Neural cell (in vitro differentiated cells): ENCODE data around the gene SYNPO2.

Experiments
- EP300 ChIP-seq: fragments of 450-650 bp; conservative IDR thresholded peaks from 2 replicates; pipeline ENCODE4 v1.6.1; 2014; ENCODE audit warnings: antibody characterized with exemption, mild to moderate bottlenecking, moderate library complexity; ENCODE audit not compliant: poor library complexity, severe bottlenecking
- EZH2 ChIP-seq: fragments of 200-600, 300-800 bp; shearing (Covaris generic), sonication (generic); IDR thresholded peaks from 2 replicates; pipeline ENCODE4 v1.6.1; 2014; ENCODE audit warnings: antibody characterized with exemption, low read length, borderline replicate concordance, mild to moderate bottlenecking; ENCODE audit not compliant: insufficient read depth, poor library complexity, severe bottlenecking
- POLR2AphosphoS5 ChIP-seq: IDR thresholded peaks from 2 replicates; pipeline ENCODE4 v1.6.1; 2012
- RAD21 ChIP-seq: fragments of 450-650 bp; conservative IDR thresholded peaks from 2 replicates; pipeline ENCODE4 v1.6.1; 2014; ENCODE audit warnings: antibody characterized with exemption, mild to moderate bottlenecking, moderate library complexity
- SMC3 ChIP-seq: fragments of 450-650 bp; conservative IDR thresholded peaks from 2 replicates; pipeline ENCODE4 v1.6.1; 2014; ENCODE audit warnings: antibody characterized with exemption, mild to moderate bottlenecking, moderate library complexity; ENCODE audit not compliant: poor library complexity
- TAF1 ChIP-seq: IDR thresholded peaks from 2 replicates; pipeline ENCODE4 v1.6.1; 2012; ENCODE audit warnings: low read depth
- TF ChIP-seq, protein P1 (sequence below): fragments of 450-650 bp; IDR thresholded peaks from 2 replicates; pipeline ENCODE4 v1.5.1; 2014; ENCODE audit warnings: antibody characterized with exemption, mild to moderate bottlenecking, moderate library complexity; ENCODE audit not compliant: poor library complexity, severe bottlenecking
- TF ChIP-seq, protein P2 (sequence below): IDR thresholded peaks from 2 replicates; pipeline ENCODE4 v1.6.1; 2012; ENCODE audit warnings: borderline replicate concordance

DNA sequence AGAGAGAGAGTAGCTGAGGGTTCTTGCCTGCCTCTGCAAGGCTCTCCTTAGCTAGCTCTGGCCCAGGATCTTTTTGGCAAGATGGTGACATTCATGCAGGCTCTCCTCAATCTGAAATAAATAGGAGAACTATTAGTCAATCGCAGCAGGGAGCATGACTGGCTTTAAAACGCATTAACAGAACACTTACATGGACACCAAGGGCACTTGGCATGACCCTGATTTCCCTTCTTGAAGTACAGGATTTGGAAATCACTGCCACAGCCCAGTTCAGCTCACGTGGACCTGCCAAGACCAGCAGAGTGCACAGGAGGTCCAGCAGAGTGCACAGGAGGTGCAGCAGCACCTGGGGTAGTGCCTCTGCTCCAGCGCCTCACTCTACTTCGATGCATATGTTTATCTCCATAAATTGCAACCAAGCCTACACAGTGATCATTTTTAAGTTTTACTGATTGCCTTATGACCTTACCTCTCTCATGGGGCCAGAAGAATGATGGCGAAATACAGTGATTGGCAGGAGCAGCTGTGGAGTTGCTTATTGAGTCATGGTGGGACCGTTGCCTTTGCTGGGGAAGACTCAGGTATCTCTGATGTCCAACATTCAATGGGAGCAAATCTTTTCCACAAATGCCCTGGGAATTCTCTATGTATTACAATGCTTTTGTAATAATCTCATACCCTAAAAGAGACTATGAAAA is 122.4 kb downstream of the SYNPO2 start:
- TF ChIP-seq, protein P1, sequence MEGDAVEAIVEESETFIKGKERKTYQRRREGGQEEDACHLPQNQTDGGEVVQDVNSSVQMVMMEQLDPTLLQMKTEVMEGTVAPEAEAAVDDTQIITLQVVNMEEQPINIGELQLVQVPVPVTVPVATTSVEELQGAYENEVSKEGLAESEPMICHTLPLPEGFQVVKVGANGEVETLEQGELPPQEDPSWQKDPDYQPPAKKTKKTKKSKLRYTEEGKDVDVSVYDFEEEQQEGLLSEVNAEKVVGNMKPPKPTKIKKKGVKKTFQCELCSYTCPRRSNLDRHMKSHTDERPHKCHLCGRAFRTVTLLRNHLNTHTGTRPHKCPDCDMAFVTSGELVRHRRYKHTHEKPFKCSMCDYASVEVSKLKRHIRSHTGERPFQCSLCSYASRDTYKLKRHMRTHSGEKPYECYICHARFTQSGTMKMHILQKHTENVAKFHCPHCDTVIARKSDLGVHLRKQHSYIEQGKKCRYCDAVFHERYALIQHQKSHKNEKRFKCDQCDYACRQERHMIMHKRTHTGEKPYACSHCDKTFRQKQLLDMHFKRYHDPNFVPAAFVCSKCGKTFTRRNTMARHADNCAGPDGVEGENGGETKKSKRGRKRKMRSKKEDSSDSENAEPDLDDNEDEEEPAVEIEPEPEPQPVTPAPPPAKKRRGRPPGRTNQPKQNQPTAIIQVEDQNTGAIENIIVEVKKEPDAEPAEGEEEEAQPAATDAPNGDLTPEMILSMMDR, result no peak
- TF ChIP-seq POLR2AphosphoS5, result no peak
- no peak for TF ChIP-seq EZH2
- TF ChIP-seq, protein P2, sequence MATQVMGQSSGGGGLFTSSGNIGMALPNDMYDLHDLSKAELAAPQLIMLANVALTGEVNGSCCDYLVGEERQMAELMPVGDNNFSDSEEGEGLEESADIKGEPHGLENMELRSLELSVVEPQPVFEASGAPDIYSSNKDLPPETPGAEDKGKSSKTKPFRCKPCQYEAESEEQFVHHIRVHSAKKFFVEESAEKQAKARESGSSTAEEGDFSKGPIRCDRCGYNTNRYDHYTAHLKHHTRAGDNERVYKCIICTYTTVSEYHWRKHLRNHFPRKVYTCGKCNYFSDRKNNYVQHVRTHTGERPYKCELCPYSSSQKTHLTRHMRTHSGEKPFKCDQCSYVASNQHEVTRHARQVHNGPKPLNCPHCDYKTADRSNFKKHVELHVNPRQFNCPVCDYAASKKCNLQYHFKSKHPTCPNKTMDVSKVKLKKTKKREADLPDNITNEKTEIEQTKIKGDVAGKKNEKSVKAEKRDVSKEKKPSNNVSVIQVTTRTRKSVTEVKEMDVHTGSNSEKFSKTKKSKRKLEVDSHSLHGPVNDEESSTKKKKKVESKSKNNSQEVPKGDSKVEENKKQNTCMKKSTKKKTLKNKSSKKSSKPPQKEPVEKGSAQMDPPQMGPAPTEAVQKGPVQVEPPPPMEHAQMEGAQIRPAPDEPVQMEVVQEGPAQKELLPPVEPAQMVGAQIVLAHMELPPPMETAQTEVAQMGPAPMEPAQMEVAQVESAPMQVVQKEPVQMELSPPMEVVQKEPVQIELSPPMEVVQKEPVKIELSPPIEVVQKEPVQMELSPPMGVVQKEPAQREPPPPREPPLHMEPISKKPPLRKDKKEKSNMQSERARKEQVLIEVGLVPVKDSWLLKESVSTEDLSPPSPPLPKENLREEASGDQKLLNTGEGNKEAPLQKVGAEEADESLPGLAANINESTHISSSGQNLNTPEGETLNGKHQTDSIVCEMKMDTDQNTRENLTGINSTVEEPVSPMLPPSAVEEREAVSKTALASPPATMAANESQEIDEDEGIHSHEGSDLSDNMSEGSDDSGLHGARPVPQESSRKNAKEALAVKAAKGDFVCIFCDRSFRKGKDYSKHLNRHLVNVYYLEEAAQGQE, result no peak
- no peak for TF ChIP-seq EP300
- TF ChIP-seq TAF1, result no peak
- TF ChIP-seq SMC3, result no peak
- TF ChIP-seq RAD21, result no peak
